NB4 (cell line): ENCODE results near the gene CEP170.

Experiments used
- DNase-seq: peaks from one replicate; pipeline ENCODE4 v3.0.0; 2010; ENCODE audit warnings: low read depth
- H3K4me3 ChIP-seq: one replicate; pipeline ENCODE4 v1.5.1; 2011; ENCODE audit warnings: mild to moderate bottlenecking, low read depth, low read length, moderate library complexity
- MYC ChIP-seq: IDR thresholded peaks from 2 replicates; pipeline ENCODE4 v1.6.1; 2011; ENCODE audit warnings: low read depth, low read length
- POLR2A ChIP-seq: IDR thresholded peaks from 2 replicates; pipeline ENCODE4 v1.6.1; 2011; ENCODE audit warnings: mild to moderate bottlenecking; ENCODE audit not compliant: insufficient read length; ENCODE audit errors: extremely low read depth
- TF ChIP-seq, protein P1 (sequence below): IDR thresholded peaks from one replicate; pipeline ENCODE4 v1.5.1; 2012; ENCODE audit warnings: low read depth, low read length
- TF ChIP-seq, protein P2 (sequence below): IDR thresholded peaks from 2 replicates; pipeline ENCODE4 v1.6.1; 2011; ENCODE audit warnings: low read depth, low read length

CEP170 gene

DNA sequence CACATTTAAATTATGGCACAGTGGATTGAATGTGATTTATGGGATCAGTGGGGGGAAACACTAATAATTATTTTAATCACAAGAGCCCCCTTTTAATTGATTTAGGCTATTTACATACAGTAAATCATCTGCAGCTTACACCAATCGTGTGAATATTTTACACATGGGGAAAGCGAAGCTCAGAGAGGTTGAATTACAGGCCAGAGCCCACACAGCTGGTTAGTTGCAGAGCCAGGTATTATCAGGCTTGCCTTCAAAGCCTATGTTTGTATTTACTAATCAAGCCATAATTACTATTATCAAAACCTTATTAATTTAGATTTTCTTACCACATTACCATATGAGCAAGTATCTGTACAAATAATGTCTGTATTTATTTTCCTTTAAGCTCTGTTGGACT is 1.5 kb upstream of the CEP170 start:
- H3K4me3 ChIP-seq = peak overlapping the region; percentile 78
- no peak for TF ChIP-seq POLR2A
- TF ChIP-seq, protein P1, sequence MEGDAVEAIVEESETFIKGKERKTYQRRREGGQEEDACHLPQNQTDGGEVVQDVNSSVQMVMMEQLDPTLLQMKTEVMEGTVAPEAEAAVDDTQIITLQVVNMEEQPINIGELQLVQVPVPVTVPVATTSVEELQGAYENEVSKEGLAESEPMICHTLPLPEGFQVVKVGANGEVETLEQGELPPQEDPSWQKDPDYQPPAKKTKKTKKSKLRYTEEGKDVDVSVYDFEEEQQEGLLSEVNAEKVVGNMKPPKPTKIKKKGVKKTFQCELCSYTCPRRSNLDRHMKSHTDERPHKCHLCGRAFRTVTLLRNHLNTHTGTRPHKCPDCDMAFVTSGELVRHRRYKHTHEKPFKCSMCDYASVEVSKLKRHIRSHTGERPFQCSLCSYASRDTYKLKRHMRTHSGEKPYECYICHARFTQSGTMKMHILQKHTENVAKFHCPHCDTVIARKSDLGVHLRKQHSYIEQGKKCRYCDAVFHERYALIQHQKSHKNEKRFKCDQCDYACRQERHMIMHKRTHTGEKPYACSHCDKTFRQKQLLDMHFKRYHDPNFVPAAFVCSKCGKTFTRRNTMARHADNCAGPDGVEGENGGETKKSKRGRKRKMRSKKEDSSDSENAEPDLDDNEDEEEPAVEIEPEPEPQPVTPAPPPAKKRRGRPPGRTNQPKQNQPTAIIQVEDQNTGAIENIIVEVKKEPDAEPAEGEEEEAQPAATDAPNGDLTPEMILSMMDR = no peak
- TF ChIP-seq MYC = no peak
- TF ChIP-seq, protein P2, sequence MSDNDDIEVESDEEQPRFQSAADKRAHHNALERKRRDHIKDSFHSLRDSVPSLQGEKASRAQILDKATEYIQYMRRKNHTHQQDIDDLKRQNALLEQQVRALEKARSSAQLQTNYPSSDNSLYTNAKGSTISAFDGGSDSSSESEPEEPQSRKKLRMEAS = no peak
- no peak for DNase-seq

DNA sequence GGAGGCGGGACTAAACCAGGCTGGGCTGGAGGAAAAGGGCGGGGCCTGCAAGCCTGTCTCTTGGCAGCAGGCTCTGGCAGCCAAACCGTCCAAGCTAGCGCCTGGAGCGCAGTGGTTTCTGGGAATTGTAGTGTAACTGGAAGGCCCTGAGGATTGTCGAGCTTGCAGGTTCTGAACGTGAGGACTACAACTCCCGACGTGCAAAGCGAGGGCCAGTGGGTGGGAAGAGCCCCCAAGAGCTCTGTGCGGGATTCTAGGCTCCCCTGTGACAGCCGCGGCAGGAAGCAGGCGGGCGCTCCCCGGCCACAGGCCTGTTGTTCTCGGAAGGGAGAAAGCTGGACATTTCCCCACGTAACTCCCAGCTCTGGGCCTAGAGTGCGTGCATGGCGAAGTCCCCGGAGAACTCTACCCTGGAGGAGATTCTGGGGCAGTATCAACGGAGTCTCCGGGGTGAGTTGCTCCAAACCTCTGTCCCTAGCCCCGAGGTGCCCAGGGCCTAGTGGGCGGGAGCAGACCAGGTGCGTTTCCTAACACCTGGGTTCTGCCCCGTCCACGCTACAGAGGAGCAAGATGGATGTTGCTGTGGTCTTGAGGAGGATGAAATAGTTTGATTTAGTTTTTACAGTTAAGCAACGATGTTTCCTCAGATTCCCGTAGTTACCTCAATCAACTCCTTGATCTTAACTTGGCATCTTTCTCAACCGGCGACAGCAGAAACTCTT is 871 bp upstream of the CEP170 start, which contains the start of gene SDCCAG8:
SDCCAG8 (plus strand) TSS at position 251 of the 722 bp plus-strand sequence; CDS start at position 384, 133 bp downstream.
- DNase-seq = peak; percentile 100
- TF ChIP-seq POLR2A = peak; percentile 75
- TF ChIP-seq, protein P2 = peak; percentile 62
- TF ChIP-seq MYC = peak; percentile 62; the same call in 1 of the 2 replicates
- TF ChIP-seq, protein P1 = no peak
- H3K4me3 ChIP-seq = peak within 1 kb of the TSS; percentile 78

DNA sequence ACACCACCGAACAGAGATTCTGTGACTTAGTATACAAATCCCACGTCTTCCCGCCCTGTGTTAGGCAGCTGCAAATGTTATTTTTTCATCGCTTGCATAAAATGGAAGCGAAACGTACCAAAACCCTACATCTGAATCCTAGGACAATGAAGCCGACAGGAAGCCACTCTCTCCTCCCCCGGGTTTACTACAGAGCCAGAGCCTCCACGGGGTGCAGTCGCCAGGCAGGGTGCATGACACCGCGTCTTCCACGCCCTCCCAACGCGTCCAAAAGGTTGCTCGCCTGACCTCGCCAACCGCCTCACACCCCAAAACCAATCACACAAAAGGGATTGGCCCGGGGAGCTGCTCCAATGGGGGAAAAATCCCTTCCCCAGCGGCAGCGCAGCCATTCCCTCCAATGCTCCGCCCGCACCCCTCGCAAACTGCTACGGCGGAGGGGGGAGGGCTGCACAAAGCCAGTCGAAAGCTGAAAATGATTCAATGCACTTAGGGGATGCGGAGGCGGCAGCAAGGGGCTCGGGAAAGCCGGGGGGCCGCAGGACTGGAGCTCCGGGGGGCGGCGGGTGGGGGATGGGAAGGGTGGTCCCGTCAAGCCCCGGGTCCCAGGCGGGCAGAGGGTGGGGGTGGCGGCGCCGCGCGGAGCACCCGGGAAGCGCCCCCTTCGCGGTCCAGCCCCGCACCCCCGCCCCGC is 701 bp downstream of the CEP170 start:
- TF ChIP-seq, protein P2 = 0 out of 2 replicates have a peak, but pooled peaks have one; percentile 37
- TF ChIP-seq, protein P1 = no peak
- TF ChIP-seq POLR2A (no peak), MYC (no peak; the same call in 1 of the 2 replicates)
- H3K4me3 ChIP-seq = peak overlapping the region; percentile 78
- peak; percentile 94 for DNase-seq

DNA sequence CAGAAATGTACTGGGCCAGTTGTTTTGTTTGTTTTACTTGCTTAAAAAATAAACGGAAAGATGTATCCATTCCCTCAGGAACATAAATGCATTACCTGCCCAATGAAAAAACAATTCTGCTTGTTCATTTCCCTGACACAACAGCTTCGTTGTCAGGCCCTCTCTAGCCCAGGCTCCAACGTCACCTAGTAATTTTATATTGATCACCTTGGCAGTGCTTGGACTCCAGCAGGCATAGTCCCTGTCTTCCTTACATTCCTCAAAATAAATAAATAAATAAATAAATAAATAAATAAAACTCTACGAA is 1.2 kb downstream of the CEP170 start:
- H3K4me3 ChIP-seq = peak overlapping the region; percentile 78
- TF ChIP-seq, protein P2 = no peak
- no peak for TF ChIP-seq MYC
- TF ChIP-seq POLR2A = no peak
- TF ChIP-seq, protein P1 = no peak
- DNase-seq = no peak

DNA sequence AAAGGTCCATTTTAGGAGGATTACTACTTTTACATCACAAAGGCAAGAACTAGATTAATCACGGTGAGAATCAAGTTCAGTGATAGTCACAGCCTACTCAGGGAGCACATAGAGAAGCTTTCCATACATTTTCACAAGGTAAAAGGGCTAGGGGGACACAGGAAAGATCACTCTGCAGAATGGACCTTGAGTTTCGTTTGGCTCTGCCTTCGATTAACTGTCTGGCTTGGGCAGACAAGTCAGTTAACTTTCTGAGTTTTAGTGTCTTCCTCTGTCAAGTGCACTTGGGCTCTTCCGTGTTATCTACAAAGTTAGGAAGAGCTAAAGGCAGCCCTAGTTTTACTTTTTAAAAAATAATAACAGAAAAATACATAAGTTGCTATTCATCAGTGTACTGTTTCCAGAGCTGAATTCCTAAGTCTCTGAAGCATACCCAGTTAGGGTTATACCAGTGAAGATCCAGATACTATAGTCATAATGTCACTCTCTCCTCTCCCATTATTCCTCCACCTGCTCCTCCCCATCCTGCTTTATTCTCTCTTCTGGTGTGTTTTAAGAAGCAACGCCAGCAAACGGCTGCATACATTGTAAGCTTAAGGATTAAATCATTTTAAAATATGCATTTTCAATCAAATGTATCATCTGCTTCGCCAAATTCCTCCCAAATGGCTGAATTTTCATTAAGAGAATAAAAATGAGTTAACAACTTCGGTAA is 1.7 kb downstream of the CEP170 start:
- no peak for TF ChIP-seq MYC
- TF ChIP-seq, protein P1 = no peak
- TF ChIP-seq, protein P2 = no peak
- TF ChIP-seq POLR2A = no peak
- peak overlapping the region; percentile 78 for H3K4me3 ChIP-seq
- DNase-seq = peak; percentile 49
